ENCODE measurements around the gene MTF2. TPM values are rescaled to one million over a fixed set of nuclear protein-coding genes. Genes with fewer than 3 reads are reported as not detected.

MTF2 gene
- total and polyA plus RNA-seq, 2 experiments from 2014 or later = 82.1 to 133 TPM

DNA sequence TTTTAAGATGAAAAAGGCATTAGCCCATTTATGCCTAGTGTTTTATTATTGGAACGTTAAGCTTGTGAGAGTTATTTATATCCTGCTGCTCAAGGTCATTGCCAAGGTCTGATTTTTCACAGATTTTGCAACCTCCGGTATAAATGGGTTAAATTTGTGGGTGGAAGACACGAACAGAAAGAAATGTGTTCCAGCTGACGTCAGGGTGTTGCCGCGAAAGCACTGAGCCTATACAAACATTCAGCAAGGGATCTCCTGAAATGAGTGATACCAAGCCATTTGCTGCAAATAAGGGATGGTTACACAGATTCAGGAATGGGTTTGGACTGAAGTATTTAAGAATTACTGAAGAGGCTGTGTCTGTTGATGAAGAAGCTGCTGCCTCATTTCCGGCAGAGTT is 68.9 kb downstream of the MTF2 start (continued):
- TF ChIP-seq, protein P1, sequence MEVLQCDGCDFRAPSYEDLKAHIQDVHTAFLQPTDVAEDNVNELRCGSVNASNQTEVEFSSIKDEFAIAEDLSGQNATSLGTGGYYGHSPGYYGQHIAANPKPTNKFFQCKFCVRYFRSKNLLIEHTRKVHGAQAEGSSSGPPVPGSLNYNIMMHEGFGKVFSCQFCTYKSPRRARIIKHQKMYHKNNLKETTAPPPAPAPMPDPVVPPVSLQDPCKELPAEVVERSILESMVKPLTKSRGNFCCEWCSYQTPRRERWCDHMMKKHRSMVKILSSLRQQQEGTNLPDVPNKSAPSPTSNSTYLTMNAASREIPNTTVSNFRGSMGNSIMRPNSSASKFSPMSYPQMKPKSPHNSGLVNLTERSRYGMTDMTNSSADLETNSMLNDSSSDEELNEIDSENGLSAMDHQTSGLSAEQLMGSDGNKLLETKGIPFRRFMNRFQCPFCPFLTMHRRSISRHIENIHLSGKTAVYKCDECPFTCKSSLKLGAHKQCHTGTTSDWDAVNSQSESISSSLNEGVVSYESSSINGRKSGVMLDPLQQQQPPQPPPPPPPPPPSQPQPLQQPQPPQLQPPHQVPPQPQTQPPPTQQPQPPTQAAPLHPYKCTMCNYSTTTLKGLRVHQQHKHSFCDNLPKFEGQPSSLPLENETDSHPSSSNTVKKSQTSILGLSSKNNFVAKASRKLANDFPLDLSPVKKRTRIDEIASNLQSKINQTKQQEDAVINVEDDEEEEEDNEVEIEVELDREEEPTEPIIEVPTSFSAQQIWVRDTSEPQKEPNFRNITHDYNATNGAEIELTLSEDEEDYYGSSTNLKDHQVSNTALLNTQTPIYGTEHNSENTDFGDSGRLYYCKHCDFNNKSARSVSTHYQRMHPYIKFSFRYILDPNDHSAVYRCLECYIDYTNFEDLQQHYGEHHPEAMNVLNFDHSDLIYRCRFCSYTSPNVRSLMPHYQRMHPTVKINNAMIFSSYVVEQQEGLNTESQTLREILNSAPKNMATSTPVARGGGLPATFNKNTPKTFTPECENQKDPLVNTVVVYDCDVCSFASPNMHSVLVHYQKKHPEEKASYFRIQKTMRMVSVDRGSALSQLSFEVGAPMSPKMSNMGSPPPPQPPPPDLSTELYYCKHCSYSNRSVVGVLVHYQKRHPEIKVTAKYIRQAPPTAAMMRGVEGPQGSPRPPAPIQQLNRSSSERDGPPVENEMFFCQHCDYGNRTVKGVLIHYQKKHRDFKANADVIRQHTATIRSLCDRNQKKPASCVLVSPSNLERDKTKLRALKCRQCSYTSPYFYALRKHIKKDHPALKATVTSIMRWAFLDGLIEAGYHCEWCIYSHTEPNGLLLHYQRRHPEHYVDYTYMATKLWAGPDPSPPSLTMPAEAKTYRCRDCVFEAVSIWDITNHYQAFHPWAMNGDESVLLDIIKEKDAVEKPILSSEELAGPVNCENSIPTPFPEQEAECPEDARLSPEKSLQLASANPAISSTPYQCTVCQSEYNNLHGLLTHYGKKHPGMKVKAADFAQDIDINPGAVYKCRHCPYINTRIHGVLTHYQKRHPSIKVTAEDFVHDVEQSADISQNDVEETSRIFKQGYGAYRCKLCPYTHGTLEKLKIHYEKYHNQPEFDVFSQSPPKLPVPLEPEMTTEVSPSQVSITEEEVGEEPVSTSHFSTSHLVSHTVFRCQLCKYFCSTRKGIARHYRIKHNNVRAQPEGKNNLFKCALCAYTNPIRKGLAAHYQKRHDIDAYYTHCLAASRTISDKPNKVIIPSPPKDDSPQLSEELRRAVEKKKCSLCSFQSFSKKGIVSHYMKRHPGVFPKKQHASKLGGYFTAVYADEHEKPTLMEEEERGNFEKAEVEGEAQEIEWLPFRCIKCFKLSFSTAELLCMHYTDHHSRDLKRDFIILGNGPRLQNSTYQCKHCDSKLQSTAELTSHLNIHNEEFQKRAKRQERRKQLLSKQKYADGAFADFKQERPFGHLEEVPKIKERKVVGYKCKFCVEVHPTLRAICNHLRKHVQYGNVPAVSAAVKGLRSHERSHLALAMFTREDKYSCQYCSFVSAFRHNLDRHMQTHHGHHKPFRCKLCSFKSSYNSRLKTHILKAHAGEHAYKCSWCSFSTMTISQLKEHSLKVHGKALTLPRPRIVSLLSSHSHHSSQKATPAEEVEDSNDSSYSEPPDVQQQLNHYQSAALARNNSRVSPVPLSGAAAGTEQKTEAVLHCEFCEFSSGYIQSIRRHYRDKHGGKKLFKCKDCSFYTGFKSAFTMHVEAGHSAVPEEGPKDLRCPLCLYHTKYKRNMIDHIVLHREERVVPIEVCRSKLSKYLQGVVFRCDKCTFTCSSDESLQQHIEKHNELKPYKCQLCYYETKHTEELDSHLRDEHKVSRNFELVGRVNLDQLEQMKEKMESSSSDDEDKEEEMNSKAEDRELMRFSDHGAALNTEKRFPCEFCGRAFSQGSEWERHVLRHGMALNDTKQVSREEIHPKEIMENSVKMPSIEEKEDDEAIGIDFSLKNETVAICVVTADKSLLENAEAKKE (CRISPR knock-in tag; IDR thresholded peaks at IDR 0.05) = no peak
- TF ChIP-seq NANOG (IDR thresholded peaks at IDR 0.05; ENCODE audit: borderline replicate concordance) (no peak), ZNF114 (CRISPR knock-in tag; IDR thresholded peaks at IDR 0.05) (no peak)

DNA sequence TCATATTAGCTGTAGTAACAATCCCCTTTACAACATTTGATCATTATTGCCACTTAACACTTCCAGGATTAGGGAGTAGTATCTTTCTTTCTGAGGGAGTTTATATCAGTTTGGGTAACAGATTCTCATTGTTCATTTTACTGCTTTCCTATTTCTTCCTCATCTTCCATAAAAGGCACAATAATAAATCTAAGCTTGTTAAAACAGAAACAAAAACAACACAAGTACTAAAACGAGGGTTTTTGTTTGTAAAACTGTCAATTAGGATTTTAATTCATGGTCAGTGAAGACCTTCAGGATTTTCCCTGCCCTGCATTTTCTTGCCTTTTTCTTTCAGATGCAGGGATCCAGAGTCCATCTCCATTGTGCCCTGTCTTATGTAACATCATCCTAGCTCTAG is 71.6 kb downstream of the MTF2 start:
- Histone ChIP-seq H3K79me2 (replicated peaks; ENCODE audit: insufficient read depth) (no peaks in the 10 kb centered on the region; the same call in 1 of the 2 replicates), H4K20me1 (replicated peaks; ENCODE audit: insufficient read depth) (0 out of 2 replicates have a peak, but pooled peaks cover 7% of the 10 kb centered on the region), H3K4me2 (no peak overlapping the region), H3K9me2 (ENCODE audit: insufficient read depth) (no peaks in the 10 kb centered on the region), H3K4me3 (no peak overlapping the region), H2AFZ (no peak overlapping the region), H3K36me3 (ENCODE audit: insufficient read depth) (no peaks in the 10 kb centered on the region; the same call in 1 of the 2 replicates), H3K27ac (ENCODE audit: low read depth) (0 out of 2 replicates have a peak overlapping the region, but pooled peaks have one; percentile 13), H3K4me1 (ENCODE audit: insufficient read depth) (no peaks in the 10 kb centered on the region; the same call in 1 of the 2 replicates), H3F3A (replicated peaks; ENCODE audit: low read depth) (no peaks in the 10 kb centered on the region), H3K27me3 (ENCODE audit: insufficient read depth) (no peaks in the 10 kb centered on the region)
- Mint-ChIP-seq H3K36me3 (ENCODE audit: low read depth) (no peaks in the 10 kb centered on the region; the same call in 2 of the 3 replicates), H3K9me3 (no peaks in the 10 kb centered on the region; the same call in 2 of the 3 replicates), H3K4me1 (peaks cover 8% of the 10 kb centered on the region), H3K4me3 (no peak overlapping the region), H3K27me3 (ENCODE audit: insufficient read depth, low read depth, poor library complexity) (peaks cover 2% of the 10 kb centered on the region), H3K27ac (no peak overlapping the region)
- TF ChIP-seq EZH2 (IDR thresholded peaks at IDR 0.05; ENCODE audit: low read depth, unreplicated experiment) = no peak
- TF ChIP-seq, protein P2, sequence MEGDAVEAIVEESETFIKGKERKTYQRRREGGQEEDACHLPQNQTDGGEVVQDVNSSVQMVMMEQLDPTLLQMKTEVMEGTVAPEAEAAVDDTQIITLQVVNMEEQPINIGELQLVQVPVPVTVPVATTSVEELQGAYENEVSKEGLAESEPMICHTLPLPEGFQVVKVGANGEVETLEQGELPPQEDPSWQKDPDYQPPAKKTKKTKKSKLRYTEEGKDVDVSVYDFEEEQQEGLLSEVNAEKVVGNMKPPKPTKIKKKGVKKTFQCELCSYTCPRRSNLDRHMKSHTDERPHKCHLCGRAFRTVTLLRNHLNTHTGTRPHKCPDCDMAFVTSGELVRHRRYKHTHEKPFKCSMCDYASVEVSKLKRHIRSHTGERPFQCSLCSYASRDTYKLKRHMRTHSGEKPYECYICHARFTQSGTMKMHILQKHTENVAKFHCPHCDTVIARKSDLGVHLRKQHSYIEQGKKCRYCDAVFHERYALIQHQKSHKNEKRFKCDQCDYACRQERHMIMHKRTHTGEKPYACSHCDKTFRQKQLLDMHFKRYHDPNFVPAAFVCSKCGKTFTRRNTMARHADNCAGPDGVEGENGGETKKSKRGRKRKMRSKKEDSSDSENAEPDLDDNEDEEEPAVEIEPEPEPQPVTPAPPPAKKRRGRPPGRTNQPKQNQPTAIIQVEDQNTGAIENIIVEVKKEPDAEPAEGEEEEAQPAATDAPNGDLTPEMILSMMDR (conservative IDR thresholded peaks at IDR 0.05; ENCODE audit: low read depth in 2 of 2) = no peak
- TF ChIP-seq ZNF114 (CRISPR knock-in tag; IDR thresholded peaks at IDR 0.05) = no peak
- no peak for TF ChIP-seq CREB1 (CRISPR knock-in tag; IDR thresholded peaks at IDR 0.05; ENCODE audit: low read depth)
- no peak for TF ChIP-seq ZNF331 (CRISPR knock-in tag; IDR thresholded peaks at IDR 0.05; ENCODE audit: low read depth)
- TF ChIP-seq EZH2phosphoT487 (IDR thresholded peaks at IDR 0.05; ENCODE audit: unreplicated experiment) = no peak
- TF ChIP-seq STAT1 (IDR thresholded peaks at IDR 0.05; ENCODE audit: unreplicated experiment) = no peak
- TF ChIP-seq, protein P3, sequence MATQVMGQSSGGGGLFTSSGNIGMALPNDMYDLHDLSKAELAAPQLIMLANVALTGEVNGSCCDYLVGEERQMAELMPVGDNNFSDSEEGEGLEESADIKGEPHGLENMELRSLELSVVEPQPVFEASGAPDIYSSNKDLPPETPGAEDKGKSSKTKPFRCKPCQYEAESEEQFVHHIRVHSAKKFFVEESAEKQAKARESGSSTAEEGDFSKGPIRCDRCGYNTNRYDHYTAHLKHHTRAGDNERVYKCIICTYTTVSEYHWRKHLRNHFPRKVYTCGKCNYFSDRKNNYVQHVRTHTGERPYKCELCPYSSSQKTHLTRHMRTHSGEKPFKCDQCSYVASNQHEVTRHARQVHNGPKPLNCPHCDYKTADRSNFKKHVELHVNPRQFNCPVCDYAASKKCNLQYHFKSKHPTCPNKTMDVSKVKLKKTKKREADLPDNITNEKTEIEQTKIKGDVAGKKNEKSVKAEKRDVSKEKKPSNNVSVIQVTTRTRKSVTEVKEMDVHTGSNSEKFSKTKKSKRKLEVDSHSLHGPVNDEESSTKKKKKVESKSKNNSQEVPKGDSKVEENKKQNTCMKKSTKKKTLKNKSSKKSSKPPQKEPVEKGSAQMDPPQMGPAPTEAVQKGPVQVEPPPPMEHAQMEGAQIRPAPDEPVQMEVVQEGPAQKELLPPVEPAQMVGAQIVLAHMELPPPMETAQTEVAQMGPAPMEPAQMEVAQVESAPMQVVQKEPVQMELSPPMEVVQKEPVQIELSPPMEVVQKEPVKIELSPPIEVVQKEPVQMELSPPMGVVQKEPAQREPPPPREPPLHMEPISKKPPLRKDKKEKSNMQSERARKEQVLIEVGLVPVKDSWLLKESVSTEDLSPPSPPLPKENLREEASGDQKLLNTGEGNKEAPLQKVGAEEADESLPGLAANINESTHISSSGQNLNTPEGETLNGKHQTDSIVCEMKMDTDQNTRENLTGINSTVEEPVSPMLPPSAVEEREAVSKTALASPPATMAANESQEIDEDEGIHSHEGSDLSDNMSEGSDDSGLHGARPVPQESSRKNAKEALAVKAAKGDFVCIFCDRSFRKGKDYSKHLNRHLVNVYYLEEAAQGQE (IDR thresholded peaks at IDR 0.05; ENCODE audit: unreplicated experiment) = no peak
- DNase-seq (ENCODE audit: low spot score) (no peak), ATAC-seq (no peak)
